Measurements from ENCODE around the gene DNAJB4.
"Not testable (repeated sequence)": the region's sequence is repeated elsewhere in the genome, so short reads cannot be mapped to it uniquely, and the experiment has no call there.

DNAJB4 gene

GRCh38 chr1:78040484-78041089 lies 35.8 kb downstream of the DNAJB4 start:
- DNase-seq, result no peak

GRCh38 chr1:78043436-78043835 lies 38.7 kb downstream of the DNAJB4 start:
- no peak for DNase-seq

DNA sequence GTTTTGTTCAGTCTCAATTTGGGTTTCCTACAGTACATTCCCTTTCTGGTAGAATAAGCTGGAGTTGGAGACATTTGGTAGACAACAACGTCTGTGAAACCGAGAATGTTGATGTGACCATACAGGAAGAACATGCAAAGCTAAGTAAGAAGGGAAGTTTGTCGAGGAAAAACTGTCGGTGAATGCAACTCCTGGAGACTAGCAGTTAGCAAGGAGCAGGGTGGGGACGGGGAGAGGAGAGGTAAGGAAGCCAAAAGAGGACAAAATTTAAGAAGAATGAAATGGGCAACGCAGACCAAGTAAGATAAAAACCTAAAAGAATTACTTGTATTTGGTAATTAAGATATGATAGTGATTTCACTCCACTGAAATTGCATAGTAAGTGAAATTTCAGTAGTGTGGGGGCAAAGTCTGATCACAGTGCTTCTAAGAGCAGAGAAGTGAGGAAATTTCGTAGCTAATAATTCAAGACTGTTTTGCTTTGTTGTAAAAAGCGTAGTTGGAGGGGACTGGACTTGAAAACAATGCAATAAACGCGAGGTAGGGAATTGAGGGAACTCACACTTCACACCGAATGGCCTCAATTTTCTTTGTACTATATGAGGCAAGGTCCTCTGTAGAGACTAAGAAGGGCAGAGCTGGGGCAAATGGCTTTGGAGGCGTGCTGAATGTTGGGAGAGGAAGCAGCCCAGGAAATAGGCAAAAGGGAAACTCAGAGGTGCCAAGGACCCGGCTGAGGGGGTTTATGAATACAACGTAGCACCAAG lies 40.2 kb downstream of the DNAJB4 start:
- no peak for DNase-seq

- no peak for DNase-seq
Measured at GRCh38 chr1:78045563-78045925, 40.8 kb downstream of the DNAJB4 start.

- no peak for DNase-seq
Measured at GRCh38 chr1:78045926-78046778, 41.4 kb downstream of the DNAJB4 start, which contains the start of gene GIPC2. TSS of gene GIPC2 (plus strand) at chr1:78045966. CDS start at chr1:78046095, 129 bp downstream.

DNA sequence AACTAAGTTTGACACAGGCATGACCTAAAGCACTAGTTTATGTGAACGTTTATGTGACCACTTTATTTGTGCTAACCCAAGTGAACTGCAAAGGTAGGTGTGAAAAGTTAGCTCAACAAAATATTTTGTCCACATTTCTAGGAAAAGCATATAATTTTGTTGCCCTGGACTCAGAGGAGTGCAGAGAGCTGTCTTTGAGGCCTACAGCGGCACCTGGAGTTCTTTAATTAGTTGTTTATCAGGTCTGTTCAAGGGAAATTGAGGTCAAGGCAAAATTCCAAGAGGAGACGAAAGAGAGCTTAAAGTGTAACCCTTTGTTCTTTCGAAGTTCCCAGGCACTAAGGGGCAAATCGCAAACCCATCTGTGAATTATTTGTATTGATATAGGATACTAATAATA lies 42.4 kb downstream of the DNAJB4 start:
- DNase-seq, result peak; percentile 83

GRCh38 chr1:78047631-78048030 lies 42.9 kb downstream of the DNAJB4 start:
- peak; percentile 83 for DNase-seq

DNA sequence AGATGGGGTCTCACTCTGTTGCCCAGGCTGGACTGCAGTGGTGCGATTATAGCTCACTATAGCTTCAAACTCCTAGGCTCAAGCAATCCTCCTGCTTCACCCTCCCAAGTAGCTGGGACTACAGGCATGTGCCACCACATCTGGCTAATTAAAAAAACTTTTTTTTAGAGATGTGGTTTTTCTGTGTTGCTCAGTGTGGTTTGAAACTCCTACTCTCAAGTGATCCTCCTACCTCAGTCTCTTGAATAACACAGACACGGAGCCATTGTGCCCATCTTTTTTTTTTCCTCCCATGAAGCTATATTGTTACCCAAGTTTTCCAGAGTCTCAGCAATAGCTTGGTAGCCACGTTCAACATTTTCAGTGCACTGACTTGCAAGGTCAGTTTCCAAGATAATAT lies 43.7 kb downstream of the DNAJB4 start:
- no peak for DNase-seq

DNA sequence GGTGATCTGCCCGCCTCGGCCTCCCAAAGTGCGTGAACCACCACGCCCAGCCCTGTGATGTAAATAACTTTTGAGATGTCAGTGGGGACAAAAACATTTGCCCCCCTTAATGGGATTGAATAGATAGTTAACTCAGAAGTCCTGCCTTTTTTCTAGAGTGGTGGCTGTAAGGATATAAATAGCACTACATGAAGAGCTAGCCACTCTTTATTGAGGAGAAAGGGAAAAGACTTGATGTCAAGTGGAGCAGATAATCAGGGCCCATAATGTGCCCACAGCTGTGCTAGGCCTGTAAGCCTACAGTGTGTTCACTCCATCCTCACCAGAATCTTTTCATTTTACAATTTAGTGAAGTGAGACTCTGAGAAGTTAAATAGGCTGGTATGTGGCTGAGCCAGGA lies 44.7 kb downstream of the DNAJB4 start:
- DNase-seq, result no peak

DNA sequence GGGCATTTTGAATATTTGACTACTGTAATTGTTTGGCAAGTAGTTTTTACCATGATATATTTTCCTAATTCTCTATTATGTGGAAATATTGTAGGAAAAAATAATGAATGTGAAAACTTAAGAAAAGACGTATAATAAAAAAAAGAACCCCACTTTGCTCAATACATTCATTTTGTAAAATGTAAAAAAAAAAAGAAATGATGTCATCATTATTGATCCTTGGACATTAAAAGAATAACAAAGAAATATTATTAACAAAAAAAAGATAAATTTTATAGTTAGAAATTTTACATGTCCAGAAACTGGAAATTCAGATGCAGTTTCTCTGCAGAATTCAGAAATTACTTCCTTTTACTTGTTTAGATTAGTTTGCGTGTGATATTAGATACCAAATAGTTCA lies 46.3 kb downstream of the DNAJB4 start:
- DNase-seq, result no peak

DNA sequence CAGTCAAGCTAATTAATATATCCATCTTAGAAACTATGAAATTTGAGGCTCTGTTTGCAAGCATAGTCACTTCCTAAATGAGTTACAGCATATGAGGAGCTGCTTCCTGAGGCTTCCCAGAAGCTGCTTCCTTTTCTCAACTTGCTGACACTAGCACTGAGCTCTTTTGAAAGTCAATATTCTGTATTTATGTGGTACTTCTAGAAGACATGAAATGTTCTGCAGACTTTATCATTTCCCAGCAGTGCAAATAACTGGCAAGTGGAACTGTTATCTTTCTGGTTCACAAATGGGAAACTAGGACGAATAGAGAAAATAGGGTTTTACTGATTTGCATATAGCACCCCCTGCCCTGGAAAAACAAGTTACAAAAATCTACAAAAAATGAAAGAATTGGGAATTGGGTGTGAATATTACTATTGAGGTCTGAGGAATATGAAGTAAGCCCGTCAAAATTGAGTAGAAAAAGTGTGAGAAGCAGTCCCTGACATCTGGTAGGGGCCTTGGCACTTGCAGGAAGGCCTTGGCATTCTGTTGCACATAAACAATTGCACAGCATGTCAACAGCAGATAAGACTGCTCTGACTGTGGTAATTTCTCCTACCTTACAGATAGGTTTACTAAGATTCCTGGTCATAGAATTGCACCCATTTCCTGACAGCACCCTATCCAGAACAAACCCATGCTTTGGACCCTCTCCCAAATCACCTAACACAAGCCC lies 48.1 kb downstream of the DNAJB4 start:
- DNase-seq, result no peak

DNA sequence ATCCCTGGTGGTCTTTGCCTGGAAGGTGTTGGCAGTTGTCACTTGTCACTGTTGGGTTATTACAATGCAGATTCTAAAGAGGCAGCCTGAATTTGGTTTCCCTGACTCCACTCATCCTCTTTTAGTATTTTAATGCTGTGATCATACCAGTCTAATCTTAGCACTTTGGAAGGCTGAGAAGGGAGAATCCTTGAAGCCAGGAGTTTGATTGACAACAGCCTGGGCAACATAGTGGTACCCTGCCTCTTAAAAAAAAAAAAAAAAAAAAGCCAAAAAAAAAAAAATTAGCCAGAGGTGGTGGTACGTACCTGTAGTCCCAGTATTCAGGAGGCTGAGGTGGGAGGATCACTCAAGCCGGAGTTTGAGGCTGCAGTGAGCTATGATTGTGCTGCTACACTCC lies 48.8 kb downstream of the DNAJB4 start:
- DNase-seq, result no peak

- DNase-seq, result no peak
Measured at GRCh38 chr1:78054559-78054958, 49.8 kb downstream of the DNAJB4 start.

- DNase-seq, result no peak
Measured at GRCh38 chr1:78054972-78055371, 50.2 kb downstream of the DNAJB4 start.

DNA sequence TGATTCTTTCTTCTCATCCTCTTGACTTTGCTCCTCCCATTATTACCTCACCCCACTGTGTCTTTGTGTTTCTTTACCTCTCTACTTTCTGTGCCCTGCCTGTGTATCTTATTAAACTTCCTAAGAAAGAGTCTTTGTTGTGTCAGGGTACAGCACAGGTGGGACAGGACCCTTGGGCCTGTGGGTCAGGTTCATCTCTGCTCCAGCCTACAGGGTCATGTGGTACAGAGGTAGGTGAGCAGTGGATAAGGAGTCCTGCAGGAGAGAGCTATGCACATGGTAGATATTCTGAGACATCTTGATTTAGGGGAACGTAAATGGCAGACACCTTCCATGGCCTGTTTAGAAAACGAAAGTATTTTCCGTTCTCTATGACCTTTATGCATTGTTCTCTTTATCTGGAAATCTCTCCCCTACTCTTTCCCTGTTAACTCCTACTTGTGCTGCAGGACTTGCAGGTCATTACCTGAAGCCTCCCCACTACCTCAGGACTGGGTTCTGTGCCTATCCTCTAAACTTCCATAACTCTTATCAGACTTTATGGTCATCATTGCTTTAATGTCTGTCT lies 50.9 kb downstream of the DNAJB4 start:
- no peak for DNase-seq

- no peak for DNase-seq
Measured at GRCh38 chr1:78058670-78059069, 53.9 kb downstream of the DNAJB4 start.

DNA sequence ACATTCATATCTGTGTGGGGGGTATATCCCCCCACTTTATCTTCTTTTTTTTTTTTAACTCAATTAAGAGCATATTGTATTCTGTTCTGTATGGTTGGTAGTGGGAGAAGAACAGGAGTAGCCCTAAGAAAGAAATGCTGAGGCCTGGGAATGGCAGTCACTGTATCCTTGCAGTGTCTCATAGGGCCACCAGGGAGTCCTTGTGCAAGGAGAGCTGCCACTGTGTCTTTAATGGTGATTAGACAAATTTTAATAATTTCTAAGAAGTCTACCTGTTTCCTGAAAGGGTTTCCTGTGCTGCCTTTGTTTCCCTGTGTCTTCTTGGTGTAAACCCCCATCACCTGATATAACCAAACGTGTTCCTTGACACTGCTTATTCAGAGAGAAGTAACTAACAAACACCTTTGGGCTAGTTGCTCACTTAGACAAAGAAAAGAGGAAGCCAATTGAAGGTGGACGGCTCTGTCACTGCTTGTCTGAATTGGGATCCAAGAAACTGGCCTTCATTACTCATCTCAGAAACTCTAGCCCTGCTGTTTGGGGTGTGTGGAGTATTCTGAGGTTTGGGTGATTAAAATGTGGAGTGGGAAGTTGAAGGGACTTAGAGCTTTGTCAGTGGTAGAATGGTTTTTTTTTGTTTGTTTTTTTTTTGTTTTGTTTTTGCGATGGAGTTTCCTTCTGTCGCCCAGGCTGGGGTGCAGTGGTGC lies 56.3 kb downstream of the DNAJB4 start:
- no peak for DNase-seq

GRCh38 chr1:78061825-78062523 lies 57.2 kb downstream of the DNAJB4 start:
- DNase-seq, result no peak

- DNase-seq, result not testable (repeated sequence)
Measured at GRCh38 chr1:78064886-78065285, 60.1 kb downstream of the DNAJB4 start.

Data from DMS 273 treated with DMSO at 0.1 percent for 48 hours (cell line).